GM10266 (cell line): ENCODE results near the gene PCCA.
"Not testable (repeated sequence)": the region's sequence is repeated elsewhere in the genome, so short reads cannot be mapped to it uniquely, and the experiment has no call there.

Experiments used
- DNase-seq: peaks from one replicate; pipeline ENCODE4 v3.0.0; 2012; ENCODE audit errors: extremely low spot score
- TF ChIP-seq, protein P1 (sequence below): IDR thresholded peaks from 2 replicates; pipeline ENCODE4 v1.5.1; 2012; ENCODE audit warnings: mild to moderate bottlenecking, low read depth; ENCODE audit not compliant: control insufficient read depth, insufficient read depth; ENCODE audit errors: missing control alignments

The PCCA gene

GRCh38 chr13:100146534-100146933, 57.6 kb downstream of the PCCA start:
- no peak for DNase-seq
- TF ChIP-seq, protein P1, sequence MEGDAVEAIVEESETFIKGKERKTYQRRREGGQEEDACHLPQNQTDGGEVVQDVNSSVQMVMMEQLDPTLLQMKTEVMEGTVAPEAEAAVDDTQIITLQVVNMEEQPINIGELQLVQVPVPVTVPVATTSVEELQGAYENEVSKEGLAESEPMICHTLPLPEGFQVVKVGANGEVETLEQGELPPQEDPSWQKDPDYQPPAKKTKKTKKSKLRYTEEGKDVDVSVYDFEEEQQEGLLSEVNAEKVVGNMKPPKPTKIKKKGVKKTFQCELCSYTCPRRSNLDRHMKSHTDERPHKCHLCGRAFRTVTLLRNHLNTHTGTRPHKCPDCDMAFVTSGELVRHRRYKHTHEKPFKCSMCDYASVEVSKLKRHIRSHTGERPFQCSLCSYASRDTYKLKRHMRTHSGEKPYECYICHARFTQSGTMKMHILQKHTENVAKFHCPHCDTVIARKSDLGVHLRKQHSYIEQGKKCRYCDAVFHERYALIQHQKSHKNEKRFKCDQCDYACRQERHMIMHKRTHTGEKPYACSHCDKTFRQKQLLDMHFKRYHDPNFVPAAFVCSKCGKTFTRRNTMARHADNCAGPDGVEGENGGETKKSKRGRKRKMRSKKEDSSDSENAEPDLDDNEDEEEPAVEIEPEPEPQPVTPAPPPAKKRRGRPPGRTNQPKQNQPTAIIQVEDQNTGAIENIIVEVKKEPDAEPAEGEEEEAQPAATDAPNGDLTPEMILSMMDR: no peak

GRCh38 chr13:100147825-100148224, 58.9 kb downstream of the PCCA start:
- TF ChIP-seq, protein P1: no peak

DNA sequence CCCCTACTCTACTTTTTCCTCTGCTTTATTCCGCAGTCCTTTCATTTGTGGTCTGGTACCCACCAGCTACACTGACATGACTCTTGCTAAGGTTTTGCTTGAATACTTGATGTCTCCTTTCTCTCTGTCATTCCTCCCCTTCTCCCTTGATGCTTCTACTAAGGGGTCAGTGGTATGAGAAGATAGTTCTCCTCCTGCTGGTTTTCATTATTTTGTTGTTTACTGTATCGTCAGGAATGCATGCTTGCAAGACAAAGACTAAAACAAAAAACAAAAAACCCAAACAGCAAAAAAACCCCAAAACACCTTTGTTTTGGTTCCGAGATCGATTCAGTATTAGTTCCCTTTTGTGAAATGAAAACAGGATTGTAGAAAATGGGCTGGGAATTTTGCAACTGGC, 59.5 kb downstream of the PCCA start:
- DNase-seq: no peak
- TF ChIP-seq, protein P1: no peak

More at GRCh38 chr13:100147825-100148224, 58.9 kb downstream of the PCCA start:
- no peak for DNase-seq

- TF ChIP-seq, protein P1: no peak
- no peak for DNase-seq
Measured at GRCh38 chr13:100149389-100149788, 60.5 kb downstream of the PCCA start.

GRCh38 chr13:100150711-100151110, 61.8 kb downstream of the PCCA start:
- not testable (repeated sequence) for DNase-seq

GRCh38 chr13:100154842-100155416, 66.0 kb downstream of the PCCA start:
- no peak for DNase-seq
- TF ChIP-seq, protein P1: no peak

DNA sequence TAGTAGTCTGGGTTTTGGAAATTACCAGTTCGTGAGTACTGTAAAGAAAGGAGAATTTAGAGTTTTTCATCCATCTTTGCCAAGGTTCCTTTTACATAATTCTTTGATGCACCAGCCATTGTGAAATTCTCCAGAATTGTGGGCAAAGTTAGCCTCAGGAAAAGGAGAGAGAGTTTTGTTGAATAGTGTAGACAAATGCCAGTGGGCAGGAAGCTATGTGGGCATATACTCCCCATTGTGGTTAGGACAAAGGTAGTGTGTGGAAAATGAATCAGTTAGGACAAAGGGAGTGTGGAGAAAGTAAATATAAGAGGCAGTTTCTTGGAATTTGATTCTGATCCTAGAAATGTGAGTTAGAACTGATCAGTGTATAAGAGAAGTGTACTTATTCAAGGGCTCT, 67.9 kb downstream of the PCCA start:
- TF ChIP-seq, protein P1: no peak
- DNase-seq: no peak

- DNase-seq: no peak
- TF ChIP-seq, protein P1: no peak
Measured at GRCh38 chr13:100158569-100158968, 69.7 kb downstream of the PCCA start.
